ENCODE data around the gene CCDC34.

Gene CCDC34

GRCh38 chr11:27392278-27393114 is 29.5 kb upstream of the CCDC34 start:
- DNase-seq (ENCODE audit: low spot score), result no peak

- no peak for DNase-seq (ENCODE audit: low spot score)
Observed at GRCh38 chr11:27391331-27392015, 28.5 kb upstream of the CCDC34 start.

GRCh38 chr11:27390318-27391295 is 27.6 kb upstream of the CCDC34 start:
- no peak for DNase-seq (ENCODE audit: low spot score)

GRCh38 chr11:27388869-27389268 is 25.9 kb upstream of the CCDC34 start:
- no peak for DNase-seq (ENCODE audit: low spot score)

GRCh38 chr11:27388001-27388400 is 25.0 kb upstream of the CCDC34 start:
- DNase-seq (ENCODE audit: low spot score), result no peak

GRCh38 chr11:27387362-27387761 is 24.3 kb upstream of the CCDC34 start:
- DNase-seq (ENCODE audit: low spot score), result no peak

GRCh38 chr11:27386181-27386845 is 23.3 kb upstream of the CCDC34 start:
- no peak for DNase-seq (ENCODE audit: low spot score)

GRCh38 chr11:27385245-27385644 is 22.2 kb upstream of the CCDC34 start:
- DNase-seq (ENCODE audit: low spot score), result no peak

GRCh38 chr11:27384227-27384626 is 21.2 kb upstream of the CCDC34 start:
- no peak for DNase-seq (ENCODE audit: low spot score)

- no peak for DNase-seq (ENCODE audit: low spot score)
Observed at GRCh38 chr11:27383645-27384044, 20.6 kb upstream of the CCDC34 start.

- no peak for DNase-seq (ENCODE audit: low spot score)
Observed at GRCh38 chr11:27381238-27381666, 18.2 kb upstream of the CCDC34 start.

GRCh38 chr11:27380771-27381170 is 17.8 kb upstream of the CCDC34 start:
- DNase-seq (ENCODE audit: low spot score), result no peak

GRCh38 chr11:27379449-27379848 is 16.4 kb upstream of the CCDC34 start:
- no peak for DNase-seq (ENCODE audit: low spot score)

GRCh38 chr11:27375370-27375769 is 12.4 kb upstream of the CCDC34 start:
- no peak for DNase-seq (ENCODE audit: low spot score)

- no peak for DNase-seq (ENCODE audit: low spot score)
Observed at GRCh38 chr11:27373856-27374602, 11.0 kb upstream of the CCDC34 start.

GRCh38 chr11:27373392-27373791 is 10.4 kb upstream of the CCDC34 start:
- DNase-seq (ENCODE audit: low spot score), result no peak

GRCh38 chr11:27372164-27372563 is 9.1 kb upstream of the CCDC34 start:
- no peak for DNase-seq (ENCODE audit: low spot score)

- no peak for DNase-seq (ENCODE audit: low spot score)
Observed at GRCh38 chr11:27371489-27371888, 8.5 kb upstream of the CCDC34 start.

- no peak for DNase-seq (ENCODE audit: low spot score)
Observed at GRCh38 chr11:27370374-27370773, 7.4 kb upstream of the CCDC34 start.

GRCh38 chr11:27367881-27368280 is 4.9 kb upstream of the CCDC34 start:
- DNase-seq (ENCODE audit: low spot score), result no peak

- no peak for DNase-seq (ENCODE audit: low spot score)
Observed at GRCh38 chr11:27363576-27364117, 632 bp upstream of the CCDC34 start.

All from CD4-positive, alpha-beta T cell treated with Interleukin-6 at 100 ng/mL for 8 hours (primary cell).